Measurements from ENCODE around the gene OR2V1. TPM values are rescaled to one million over a fixed set of nuclear protein-coding genes. Genes with fewer than 3 reads are reported as not detected.

The OR2V1 gene
- total RNA-seq, 1 experiment from 2014 or later, result not detected

GRCh38 chr5:181170237-181170825, 39.4 kb upstream of the OR2V1 start:
- no peaks in the 10 kb centered on the region for H4K20me1 ChIP-seq (ENCODE audit: insufficient read depth)
- RAD21 ChIA-PET (ENCODE audit: low non-redundant PET in 1 of 2, low total read pairs in 2 of 2, uncharacterized antibody in 2 of 2, unreplicated experiment in 2 of 2), result no interaction called here
- peak overlapping the region; percentile 21 to 39; a peak in 3 of 4 replicates for H3K4me3 ChIP-seq (replicated peaks in 1 of 2; ENCODE audit: low read depth in 1 of 2, low read length in 2 of 2)
- no peaks in the 10 kb centered on the region for H3K9me2 ChIP-seq (ENCODE audit: insufficient read depth)
- H3K27ac ChIP-seq (ENCODE audit: low read depth, low read length), result peak overlapping the region; percentile 55
- BruUV-seq (replicated peaks), result no TSS peak
- H3K36me3 ChIP-seq (ENCODE audit: control insufficient read depth in 1 of 2, insufficient read depth in 2 of 2, low read length in 2 of 2), result no peaks in the 10 kb centered on the region
- H3K9ac ChIP-seq (ENCODE audit: low read length), result peak overlapping the region; percentile 49
- ATAC-seq (no peak), DNase-seq (ENCODE audit: low read depth, low spot score) (no peak)
- POLR2A ChIA-PET, result interaction anchor here (0.7 to 1.0 kb wide), 3 partner anchors 34 to 52 kb away, joined by 3 to 4 read pairs (median 4); no protein-coding TSS in a partner anchor
- TF ChIP-seq ZNF274 (IDR thresholded peaks at IDR 0.05; ENCODE audit: low read depth, low read length) (no peak), POLR2AphosphoS5 (IDR thresholded peaks at IDR 0.05; ENCODE audit: low read depth, low read length) (no peak), FOSL1 (IDR thresholded peaks at IDR 0.05; ENCODE audit: low read depth) (no peak), ZFX (IDR thresholded peaks at IDR 0.05) (no peak), YY1 (IDR thresholded peaks at IDR 0.05; ENCODE audit: extremely low read depth, insufficient replicate concordance, low read depth, low read length) (no peak), EGR1 (IDR thresholded peaks at IDR 0.05; ENCODE audit: low read depth) (no peak), EZH2 (IDR thresholded peaks at IDR 0.05) (no peak), CEBPB (IDR thresholded peaks at IDR 0.05; ENCODE audit: low read depth) (no peak), RAD21 (IDR thresholded peaks at IDR 0.05; ENCODE audit: low read depth) (no peak), POLR2A (IDR thresholded peaks at IDR 0.05; ENCODE audit: borderline replicate concordance, extremely low read depth, insufficient read depth, insufficient read length) (no peak), SRF (IDR thresholded peaks at IDR 0.05; ENCODE audit: low read depth) (no peak), SP1 (IDR thresholded peaks at IDR 0.05; ENCODE audit: low read depth) (no peak), SIN3A (IDR thresholded peaks at IDR 0.05; ENCODE audit: low read depth) (no peak), REST (IDR thresholded peaks at IDR 0.05; ENCODE audit: low read depth) (no peak)
- TF ChIP-seq, protein P1, sequence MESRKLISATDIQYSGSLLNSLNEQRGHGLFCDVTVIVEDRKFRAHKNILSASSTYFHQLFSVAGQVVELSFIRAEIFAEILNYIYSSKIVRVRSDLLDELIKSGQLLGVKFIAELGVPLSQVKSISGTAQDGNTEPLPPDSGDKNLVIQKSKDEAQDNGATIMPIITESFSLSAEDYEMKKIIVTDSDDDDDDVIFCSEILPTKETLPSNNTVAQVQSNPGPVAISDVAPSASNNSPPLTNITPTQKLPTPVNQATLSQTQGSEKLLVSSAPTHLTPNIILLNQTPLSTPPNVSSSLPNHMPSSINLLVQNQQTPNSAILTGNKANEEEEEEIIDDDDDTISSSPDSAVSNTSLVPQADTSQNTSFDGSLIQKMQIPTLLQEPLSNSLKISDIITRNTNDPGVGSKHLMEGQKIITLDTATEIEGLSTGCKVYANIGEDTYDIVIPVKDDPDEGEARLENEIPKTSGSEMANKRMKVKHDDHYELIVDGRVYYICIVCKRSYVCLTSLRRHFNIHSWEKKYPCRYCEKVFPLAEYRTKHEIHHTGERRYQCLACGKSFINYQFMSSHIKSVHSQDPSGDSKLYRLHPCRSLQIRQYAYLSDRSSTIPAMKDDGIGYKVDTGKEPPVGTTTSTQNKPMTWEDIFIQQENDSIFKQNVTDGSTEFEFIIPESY (IDR thresholded peaks at IDR 0.05; ENCODE audit: extremely low read depth, insufficient replicate concordance, low read length), result no peak
- TF ChIP-seq, protein P2, sequence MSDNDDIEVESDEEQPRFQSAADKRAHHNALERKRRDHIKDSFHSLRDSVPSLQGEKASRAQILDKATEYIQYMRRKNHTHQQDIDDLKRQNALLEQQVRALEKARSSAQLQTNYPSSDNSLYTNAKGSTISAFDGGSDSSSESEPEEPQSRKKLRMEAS (IDR thresholded peaks at IDR 0.05), result no peak
- H3K4me2 ChIP-seq (ENCODE audit: low read length), result peak overlapping the region; percentile 74
- H3K4me1 ChIP-seq (ENCODE audit: control insufficient read depth in 1 of 2, insufficient read depth in 2 of 2, low read length in 2 of 2), result peaks cover 18 to 58% of the 10 kb centered on the region in 2 experiments; a peak in 3 of 4 replicates
- intact Hi-C loops (cut with micrococcal nuclease), result loop anchor here (5.0 kb wide), 2 partner anchors 52 to 308 kb away; partner anchors contain the start of genes TRIM41 and ZFP62
- CTCF ChIA-PET, result interaction anchor here (0.8 kb wide), 1 partner anchor 52 kb away, joined by 3 read pairs; no protein-coding TSS in a partner anchor
- no peak overlapping the region for H2AFZ ChIP-seq (ENCODE audit: low read depth, low read length, poor library complexity, severe bottlenecking)
- no peaks in the 10 kb centered on the region for H3K9me3 ChIP-seq (ENCODE audit: control insufficient read depth in 1 of 2, insufficient read depth in 1 of 2, low read depth in 1 of 2, low read length in 2 of 2)
- no peaks in the 10 kb centered on the region for H3K79me2 ChIP-seq (ENCODE audit: insufficient read depth, low read length)
- H3K27me3 ChIP-seq (ENCODE audit: insufficient read depth, low read length), result no peaks in the 10 kb centered on the region
